SK-N-SH treated with all-trans-retinoic acid at 6 μM for 48 hours (cell line): ENCODE measurements around the gene STC2.
A peak's percentile ranks its signal among the peaks of the same experiment; 100 is the strongest.

Experiments
- ATAC-seq: fragments of 200-7000 bp; cut with Tn5 transposase; 3 replicates; pipeline ENCODE4 v1.9.1; 2020; ENCODE audit warnings: mild to moderate bottlenecking, moderate library complexity
- BACH2 ChIP-seq: fragments of 250-450 bp; sonication (Bioruptor Pico); IDR thresholded peaks from 2 replicates; pipeline ENCODE4 v1.9.0; 2021; ENCODE audit warnings: mild to moderate bottlenecking, borderline replicate concordance
- CREB5 ChIP-seq: fragments of 250-450 bp; sonication (Bioruptor Pico); IDR thresholded peaks from 2 replicates; pipeline ENCODE4 v1.5.1; 2020; ENCODE audit warnings: low read depth, mild to moderate bottlenecking, moderate library complexity
- CSDC2 ChIP-seq: fragments of 250-450 bp; sonication (Bioruptor Pico); IDR thresholded peaks from 2 replicates; pipeline ENCODE4 v1.5.0; 2020; ENCODE audit warnings: mild to moderate bottlenecking, moderate library complexity
- CSRNP3 ChIP-seq: fragments of 250-450 bp; sonication (Bioruptor Pico); IDR thresholded peaks from 2 replicates; pipeline ENCODE4 v1.5.1; 2021; ENCODE audit warnings: mild to moderate bottlenecking, moderate library complexity
- GLIS3 ChIP-seq: fragments of 250-450 bp; sonication (Bioruptor Pico); IDR thresholded peaks from 2 replicates; pipeline ENCODE4 v1.5.0; 2020; ENCODE audit warnings: mild to moderate bottlenecking, moderate library complexity
- ISL1 ChIP-seq: fragments of 250-450 bp; sonication (Bioruptor Pico); IDR thresholded peaks from 2 replicates; pipeline ENCODE4 v2.1.2; 2022; ENCODE audit warnings: mild to moderate bottlenecking, moderate library complexity
- OSR1 ChIP-seq: fragments of 250-450 bp; sonication (Bioruptor Pico); IDR thresholded peaks from 2 replicates; pipeline ENCODE4 v1.8.0; 2022; ENCODE audit warnings: moderate library complexity, mild to moderate bottlenecking, inconsistent platforms
- POU6F1 ChIP-seq: fragments of 250-450 bp; sonication (Bioruptor Pico); IDR thresholded peaks from 2 replicates; pipeline ENCODE4 v1.8.0; 2021; ENCODE audit warnings: low read depth, mild to moderate bottlenecking, moderate library complexity, borderline replicate concordance
- PPARA ChIP-seq: fragments of 250-450 bp; sonication (Bioruptor Pico); IDR thresholded peaks from 2 replicates; pipeline ENCODE4 v1.5.0; 2020; ENCODE audit warnings: mild to moderate bottlenecking, borderline replicate concordance
- SNAI2 ChIP-seq: fragments of 250-450 bp; sonication (Bioruptor Pico); IDR thresholded peaks from 2 replicates; pipeline ENCODE4 v1.5.0; 2020; ENCODE audit warnings: mild to moderate bottlenecking, moderate library complexity
- TCF4 ChIP-seq: fragments of 250-450 bp; sonication (Bioruptor Pico); IDR thresholded peaks from 2 replicates; pipeline ENCODE4 v1.8.0; 2021; ENCODE audit warnings: mild to moderate bottlenecking, moderate library complexity, borderline replicate concordance
- TSHZ2 ChIP-seq: fragments of 250-450 bp; sonication (Bioruptor Pico); IDR thresholded peaks from 2 replicates; pipeline ENCODE4 v1.5.0; 2020; ENCODE audit warnings: mild to moderate bottlenecking, moderate library complexity
- ZC3H10 ChIP-seq: fragments of 250-450 bp; sonication (Bioruptor Pico); IDR thresholded peaks from 2 replicates; pipeline ENCODE4 v1.5.1; 2021; ENCODE audit warnings: mild to moderate bottlenecking, moderate library complexity
- ZFP30 ChIP-seq: fragments of 450-650 bp; formaldehyde crosslinking; IDR thresholded peaks from 2 replicates; pipeline ENCODE4 v1.5.0; 2022; ENCODE audit warnings: mild to moderate bottlenecking, moderate library complexity
- ZNF565 ChIP-seq: fragments of 450-650 bp; formaldehyde crosslinking; conservative IDR thresholded peaks from 2 replicates; pipeline ENCODE4 v1.5.0; 2020; ENCODE audit warnings: low read depth, mild to moderate bottlenecking, moderate library complexity
- ZNF70 ChIP-seq: fragments of 450-650 bp; formaldehyde crosslinking; IDR thresholded peaks from 2 replicates; pipeline ENCODE4 v1.5.0; 2020; ENCODE audit warnings: mild to moderate bottlenecking, moderate library complexity

The STC2 gene

GRCh38 chr5:173325091-173325698 lies 3.0 kb downstream of the STC2 start (continued):
- TF ChIP-seq CSRNP3 (CRISPR knock-in tag) (no peak), ISL1 (CRISPR knock-in tag) (no peak), POU6F1 (CRISPR knock-in tag) (no peak), SNAI2 (no peak)
- TF ChIP-seq, all 23 proteins: peak for 0

- ATAC-seq, result peak; percentile 20; the same call in 2 of the 3 replicates
- TF ChIP-seq TSHZ2 (CRISPR knock-in tag) (peak; percentile 82; the same call in 1 of the 2 replicates), TCF4 (peak; percentile 98), ZNF565 (CRISPR knock-in tag) (no peak)
These were observed 3.9 kb downstream of the STC2 start for GRCh38 chr5:173324115-173325001.

GRCh38 chr5:173323799-173324114 lies 4.5 kb downstream of the STC2 start:
- TF ChIP-seq POU6F1 (CRISPR knock-in tag), result no peak
- no peak for TF ChIP-seq ZFP30 (CRISPR knock-in tag)
- TF ChIP-seq SNAI2, result no peak
- TF ChIP-seq, all 23 proteins: peak for 0
- ATAC-seq, result no peak

GRCh38 chr5:173323106-173323798 lies 5.0 kb downstream of the STC2 start:
- no peak for ATAC-seq
- TF ChIP-seq SNAI2, result no peak
- TF ChIP-seq PPARA (CRISPR knock-in tag), result no peak
- no peak for TF ChIP-seq POU6F1 (CRISPR knock-in tag)
- no peak for TF ChIP-seq TSHZ2 (CRISPR knock-in tag)
- TF ChIP-seq GLIS3 (CRISPR knock-in tag), result no peak
- no peak for TF ChIP-seq ZC3H10
- no peak for TF ChIP-seq CREB5
- TF ChIP-seq BACH2 (CRISPR knock-in tag), result no peak
- no peak for TF ChIP-seq ZNF70 (CRISPR knock-in tag)
- TF ChIP-seq CSDC2 (CRISPR knock-in tag), result no peak
- TF ChIP-seq ZFP30 (CRISPR knock-in tag), result no peak
- no peak for TF ChIP-seq OSR1
